GM23338 (cell line): Measurements from ENCODE around the gene ZBTB7B. TPM values are rescaled to one million over a fixed set of nuclear protein-coding genes. Genes with fewer than 3 reads are reported as not detected.

Source experiments
- ATAC-seq: fragments of 200-7000 bp; cut with Tn5 transposase; 3 replicates; pipeline ENCODE4 v1.9.1; 2020
- DNase-seq: peaks from one replicate; pipeline ENCODE4 v3.0.0-alpha.2; 2015; ENCODE audit warnings: low spot score
- H2AFZ ChIP-seq: fragments of 200-600 bp; sonication (generic); 2 replicates; pipeline ENCODE4 v1.8.0; 2016; ENCODE audit warnings: antibody characterized with exemption, mild to moderate bottlenecking, moderate library complexity
- H3F3A ChIP-seq: fragments of 200-600 bp; sonication (generic); replicated peaks from 2 replicates; pipeline ENCODE4 v1.8.0; 2017; ENCODE audit warnings: antibody characterized with exemption, mixed run types, low read depth
- H3K27ac ChIP-seq: fragments of 200-600 bp; sonication (generic); 2 replicates; pipeline ENCODE4 v1.6.1; 2016; ENCODE audit warnings: low read depth
- H3K27me3 ChIP-seq: fragments of 200-600 bp; sonication (generic); 2 replicates; pipeline ENCODE4 v1.8.0; 2016; ENCODE audit warnings: mild to moderate bottlenecking, mixed run types, moderate library complexity; ENCODE audit not compliant: insufficient read depth
- H3K36me3 ChIP-seq: fragments of 200-600 bp; sonication (generic); 2 replicates; pipeline ENCODE4 v1.8.0; 2016; ENCODE audit warnings: mild to moderate bottlenecking; ENCODE audit not compliant: insufficient read depth
- H3K4me1 ChIP-seq: fragments of 200-600 bp; sonication (generic); 2 replicates; pipeline ENCODE4 v1.8.0; 2016; ENCODE audit warnings: mild to moderate bottlenecking, moderate library complexity; ENCODE audit not compliant: insufficient read depth
- H3K4me2 ChIP-seq: fragments of 200-600 bp; sonication (generic); 2 replicates; pipeline ENCODE4 v1.7.1; 2017; ENCODE audit warnings: mixed run types
- H3K4me3 ChIP-seq: fragments of 200-600 bp; sonication (generic); 2 replicates; pipeline ENCODE4 v1.6.1; 2016; ENCODE audit warnings: mixed run types
- H3K79me2 ChIP-seq: fragments of 200-600 bp; sonication (generic); replicated peaks from 2 replicates; pipeline ENCODE4 v1.8.0; 2017; ENCODE audit warnings: mild to moderate bottlenecking; ENCODE audit not compliant: insufficient read depth
- H3K9me2 ChIP-seq: fragments of 200-600 bp; sonication (generic); 2 replicates; pipeline ENCODE4 v1.8.0; 2017; ENCODE audit not compliant: insufficient read depth
- H4K20me1 ChIP-seq: fragments of 200-600 bp; sonication (generic); replicated peaks from 2 replicates; pipeline ENCODE4 v1.8.0; 2017; ENCODE audit warnings: mild to moderate bottlenecking; ENCODE audit not compliant: insufficient read depth
- H3K27ac Mint-ChIP-seq: 2 replicates; pipeline ENCODE4 v1.8.0; 2020; ENCODE audit warnings: inconsistent platforms, mild to moderate bottlenecking, moderate library complexity, mixed read lengths
- H3K27me3 Mint-ChIP-seq: 3 replicates; pipeline ENCODE4 v1.8.0; 2022; ENCODE audit warnings: low read depth, mild to moderate bottlenecking, moderate library complexity, mixed read lengths, inconsistent platforms; ENCODE audit not compliant: insufficient read depth, poor library complexity
- H3K36me3 Mint-ChIP-seq: 3 replicates; pipeline ENCODE4 v1.8.0; 2021; ENCODE audit warnings: low read depth, mild to moderate bottlenecking, inconsistent platforms, moderate library complexity, mixed read lengths
- H3K4me1 Mint-ChIP-seq: 3 replicates; pipeline ENCODE4 v1.8.0; 2020; ENCODE audit warnings: mild to moderate bottlenecking, inconsistent platforms, mixed read lengths
- H3K4me3 Mint-ChIP-seq: 3 replicates; pipeline ENCODE4 v1.8.0; 2021; ENCODE audit warnings: moderate library complexity, mild to moderate bottlenecking, inconsistent platforms, mixed read lengths
- H3K9me3 Mint-ChIP-seq: 3 replicates; pipeline ENCODE4 v1.8.0; 2020; ENCODE audit warnings: moderate library complexity, mild to moderate bottlenecking, inconsistent platforms, mixed read lengths
- CREB1 ChIP-seq: fragments of 250-450 bp; sonication (Bioruptor Pico); IDR thresholded peaks from 2 replicates; pipeline ENCODE4 v1.5.0; 2020; ENCODE audit warnings: low read depth, mild to moderate bottlenecking, moderate library complexity
- CTCF ChIP-seq, 2 experiments: fragments of 200-600 bp in 1 of 2; sonication (generic) in 1 of 2; conservative IDR thresholded peaks; 2 replicates each; pipeline versions ENCODE4 v1.5.1 to v1.6.1; 2016 to 2017; ENCODE audit warnings: antibody characterized with exemption in 2 of 2, low read depth in 2 of 2, mild to moderate bottlenecking in 2 of 2, moderate library complexity in 1 of 2
- ETS1 ChIP-seq: IDR thresholded peaks from 2 replicates; pipeline ENCODE4 v1.6.1; 2016; ENCODE audit warnings: antibody characterized with exemption
- EZH2 ChIP-seq: fragments of 200-600 bp; sonication (generic); IDR thresholded peaks from one replicate; pipeline ENCODE4 v1.8.0; 2017; ENCODE audit warnings: antibody characterized with exemption, mild to moderate bottlenecking, low read depth; ENCODE audit not compliant: unreplicated experiment
- EZH2phosphoT487 ChIP-seq: fragments of 200-600 bp; sonication (generic); IDR thresholded peaks from one replicate; pipeline ENCODE4 v1.8.1; 2018; ENCODE audit warnings: antibody characterized with exemption; ENCODE audit not compliant: unreplicated experiment
- JUNB ChIP-seq: IDR thresholded peaks from one replicate; pipeline ENCODE4 v1.6.1; 2016; ENCODE audit warnings: antibody characterized with exemption; ENCODE audit not compliant: unreplicated experiment
- NANOG ChIP-seq: IDR thresholded peaks from 2 replicates; pipeline ENCODE4 v1.6.1; 2016; ENCODE audit warnings: antibody characterized with exemption, borderline replicate concordance
- POLR2AphosphoS5 ChIP-seq: IDR thresholded peaks from 2 replicates; pipeline ENCODE4 v1.6.1; 2016; ENCODE audit warnings: antibody characterized with exemption, low read depth
- REST ChIP-seq: IDR thresholded peaks from one replicate; pipeline ENCODE4 v1.6.1; 2018; ENCODE audit warnings: antibody characterized with exemption; ENCODE audit not compliant: unreplicated experiment
- STAT1 ChIP-seq: IDR thresholded peaks from one replicate; pipeline ENCODE4 v1.6.1; 2016; ENCODE audit warnings: antibody characterized with exemption; ENCODE audit not compliant: unreplicated experiment
- ZNF114 ChIP-seq: fragments of 250-450 bp; sonication (Bioruptor Pico); IDR thresholded peaks from 2 replicates; pipeline ENCODE4 v1.5.0; 2020; ENCODE audit warnings: mild to moderate bottlenecking, moderate library complexity
- ZNF331 ChIP-seq: fragments of 250-450 bp; sonication (Bioruptor Pico); IDR thresholded peaks from 2 replicates; pipeline ENCODE4 v1.5.0; 2020; ENCODE audit warnings: low read depth, mild to moderate bottlenecking, moderate library complexity
- ZNF462 ChIP-seq: fragments of 250-450 bp; sonication (Bioruptor Pico); IDR thresholded peaks from 2 replicates; pipeline ENCODE4 v1.5.0; 2020; ENCODE audit warnings: mild to moderate bottlenecking, moderate library complexity
- polyA plus RNA-seq: library from polyadenylated mRNA; unstranded; fragments of >200 nt; fragmentation: Nextera tagmentation; extraction: Ambion mirVana; gene quantifications from 2 replicates; pipeline ENCODE4 v1.2.1, GENCODE V29; 2016
- total RNA-seq: library from RNA; depleted of rRNA; stranded (reverse); fragments of >200 nt; shearing (Covaris generic); gene quantifications from 2 replicates; pipeline ENCODE4 v1.2.3, GENCODE V29; 2014

The ZBTB7B gene
- total and polyA plus RNA-seq, 2 experiments from 2014 or later: 3.6 to 32.6 TPM

GRCh38 chr1:155011004-155011416, 8.4 kb downstream of the ZBTB7B start:
- H3K27ac ChIP-seq: no peak overlapping the region
- no peak overlapping the region for H3K4me2 ChIP-seq
- no peaks in the 10 kb centered on the region for H3K9me2 ChIP-seq
- H3K27me3 ChIP-seq: no peaks in the 10 kb centered on the region
- no peaks in the 10 kb centered on the region for H3K9me3 Mint-ChIP-seq
- H3K36me3 Mint-ChIP-seq: peaks cover 27% of the 10 kb centered on the region
- H3K4me1 Mint-ChIP-seq: peaks cover 61% of the 10 kb centered on the region
- H3K27ac Mint-ChIP-seq: no peak overlapping the region
- H4K20me1 ChIP-seq: peaks cover 7% of the 10 kb centered on the region
- H3F3A ChIP-seq: 0 out of 2 replicates have a peak, but pooled peaks cover 3% of the 10 kb centered on the region
- peaks cover 30% of the 10 kb centered on the region for H3K79me2 ChIP-seq
- no peaks in the 10 kb centered on the region for H3K36me3 ChIP-seq
- ATAC-seq (no peak), DNase-seq (no peak)
- H3K4me1 ChIP-seq: peaks cover 40% of the 10 kb centered on the region
- TF ChIP-seq ZNF331 (no peak), CREB1 (CRISPR knock-in tag) (no peak), STAT1 (no peak), NANOG (no peak), ETS1 (no peak), JUNB (no peak), CTCF (conservative IDR thresholded peaks at IDR 0.05; ENCODE audit: low read depth in 2 of 2) (no peak), EZH2phosphoT487 (no peak), POLR2AphosphoS5 (no peak), ZNF462 (CRISPR knock-in tag) (no peak), ZNF114 (CRISPR knock-in tag) (no peak), EZH2 (no peak), REST (no peak)
- no peak overlapping the region for H2AFZ ChIP-seq
- H3K27me3 Mint-ChIP-seq: peaks cover 19% of the 10 kb centered on the region
- H3K4me3 Mint-ChIP-seq: no peak overlapping the region
- no peak overlapping the region for H3K4me3 ChIP-seq
